H1 (cell line): ENCODE data around the gene PSMD12. TPM values are rescaled to one million over a fixed set of nuclear protein-coding genes. Genes with fewer than 3 reads are reported as not detected.

Experiments used
- HDAC6 ChIP-seq: IDR thresholded peaks from one replicate; pipeline ENCODE4 v1.7.1; 2012; ENCODE audit warnings: low read depth, mild to moderate bottlenecking, inconsistent platforms, low read length, moderate library complexity
- POLR2A ChIP-seq, 2 experiments: IDR thresholded peaks; 1 replicate in 1 of 2; 2 replicates in 1 of 2; pipeline ENCODE4 v1.6.1; 2011; ENCODE audit warnings: low read depth in 2 of 2, low read length in 2 of 2, mild to moderate bottlenecking in 2 of 2; ENCODE audit errors: control extremely low read depth in 1 of 2
- SAP30 ChIP-seq: fragments of 300-600 bp; sonication (generic); IDR thresholded peaks from 2 replicates; pipeline ENCODE4 v1.7.1; 2012; ENCODE audit warnings: low read length, moderate library complexity, mild to moderate bottlenecking, inconsistent platforms; ENCODE audit not compliant: insufficient read depth, insufficient replicate concordance
- polyA plus RNA-seq, 7 experiments: library from polyadenylated mRNA; depleted of rRNA in 3 of 7; stranded (reverse) in 5 of 7; unstranded in 2 of 7; fragments of >200 nt in 5 of 7; fragments of 200-250 nt in 2 of 7; gene quantifications; 1 replicate in 5 of 7; 2 replicates in 1 of 7; 4 replicates in 1 of 7; pipeline versions ENCODE4 v1.2.1 to v1.2.3, GENCODE V29; 2011 to 2013; ENCODE audit warnings: missing spikeins in 2 of 7, mixed read lengths in 2 of 7
- total RNA-seq: library from RNA; stranded (reverse); fragmentation: NEBNext Ultra II Directional; extraction: Animal tissue kit (Norgen Biotek cat#: 25700); gene quantifications from 2 replicates; pipeline ENCODE4 v1.2.1, GENCODE V29; 2021

The PSMD12 gene
- total and polyA plus RNA-seq, 2 of the 8 experiments (the other 6 are each of a cell fraction or from before 2014, with no cell fraction given), result 14.0 to 82.4 TPM

DNA sequence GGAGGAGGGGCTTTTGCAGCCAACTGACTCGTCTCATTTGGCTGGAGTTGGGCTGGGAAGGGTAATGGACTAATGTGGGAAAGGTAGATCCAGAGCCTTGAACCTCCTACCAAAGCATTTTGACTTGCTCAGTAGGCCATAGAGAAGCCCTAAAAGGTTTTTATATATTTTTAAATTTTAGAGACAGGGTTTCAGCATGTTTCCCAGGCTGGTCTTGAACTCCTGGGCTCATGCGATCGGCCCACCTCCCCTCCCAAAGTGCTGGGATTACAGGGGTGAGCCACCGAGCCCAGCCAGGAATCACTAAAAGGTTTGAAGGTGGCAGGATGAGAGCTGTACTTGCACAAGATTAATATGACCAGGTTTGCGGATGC is 8.7 kb upstream of the PSMD12 start (continued):
- no peak for TF ChIP-seq HDAC6
- no peak for TF ChIP-seq POLR2A (IDR thresholded peaks at IDR 0.05; ENCODE audit: control extremely low read depth in 1 of 2, low read depth in 2 of 2, low read length in 2 of 2)
- no peak for TF ChIP-seq SAP30
